ENCODE measurements around the gene C10orf67.

- TF ChIP-seq EZH2 (IDR thresholded peaks at IDR 0.05; ENCODE audit: insufficient read depth, poor library complexity, severe bottlenecking) (no peak), EZH2phosphoT487 (IDR thresholded peaks at IDR 0.05; ENCODE audit: insufficient read depth, low read depth) (no peak)
Observed at GRCh38 chr10:23379686-23380085, 35.1 kb upstream of the C10orf67 start.
